Neural cell (in vitro differentiated cells): ENCODE data around the gene USP17L21.
"Not testable (repeated sequence)": the region's sequence is repeated elsewhere in the genome, so short reads cannot be mapped to it uniquely, and the experiment has no call there.

Experiments
- CTCF ChIP-seq: fragments of 450-650 bp; IDR thresholded peaks from 2 replicates; pipeline ENCODE4 v1.5.1; 2014; ENCODE audit warnings: antibody characterized with exemption, mild to moderate bottlenecking, moderate library complexity; ENCODE audit not compliant: poor library complexity, severe bottlenecking
- EP300 ChIP-seq: fragments of 450-650 bp; conservative IDR thresholded peaks from 2 replicates; pipeline ENCODE4 v1.6.1; 2014; ENCODE audit warnings: antibody characterized with exemption, mild to moderate bottlenecking, moderate library complexity; ENCODE audit not compliant: poor library complexity, severe bottlenecking
- EZH2 ChIP-seq: fragments of 200-600, 300-800 bp; shearing (Covaris generic), sonication (generic); IDR thresholded peaks from 2 replicates; pipeline ENCODE4 v1.6.1; 2014; ENCODE audit warnings: antibody characterized with exemption, low read length, borderline replicate concordance, mild to moderate bottlenecking; ENCODE audit not compliant: insufficient read depth, poor library complexity, severe bottlenecking
- MXI1 ChIP-seq: fragments of 450-650 bp; conservative IDR thresholded peaks from 2 replicates; pipeline ENCODE4 v1.6.1; 2014; ENCODE audit warnings: antibody characterized with exemption, mild to moderate bottlenecking; ENCODE audit not compliant: poor library complexity, severe bottlenecking
- POLR2AphosphoS5 ChIP-seq: IDR thresholded peaks from 2 replicates; pipeline ENCODE4 v1.6.1; 2012
- REST ChIP-seq: IDR thresholded peaks from 2 replicates; pipeline ENCODE4 v1.6.1; 2012; ENCODE audit warnings: borderline replicate concordance
- SMC3 ChIP-seq: fragments of 450-650 bp; conservative IDR thresholded peaks from 2 replicates; pipeline ENCODE4 v1.6.1; 2014; ENCODE audit warnings: antibody characterized with exemption, mild to moderate bottlenecking, moderate library complexity; ENCODE audit not compliant: poor library complexity
- TAF1 ChIP-seq: IDR thresholded peaks from 2 replicates; pipeline ENCODE4 v1.6.1; 2012; ENCODE audit warnings: low read depth

GRCh38 chr4:9224596-9224995 lies 38.1 kb upstream of the USP17L21 start, which contains the start of gene USP17L13:
- TF ChIP-seq CTCF, POLR2AphosphoS5, TAF1, EP300, EZH2, REST, SMC3, MXI1: not testable (repeated sequence)
